ENCODE data around the gene IRAK3. TPM values are rescaled to one million over a fixed set of nuclear protein-coding genes. Genes with fewer than 3 reads are reported as not detected.
"Not testable (repeated sequence)": the region's sequence is repeated elsewhere in the genome, so short reads cannot be mapped to it uniquely, and the experiment has no call there.

Gene IRAK3
- total RNA-seq, 4 donors from 2014 or later, result 5.6 to 13.8 (median 6.7) TPM

DNA sequence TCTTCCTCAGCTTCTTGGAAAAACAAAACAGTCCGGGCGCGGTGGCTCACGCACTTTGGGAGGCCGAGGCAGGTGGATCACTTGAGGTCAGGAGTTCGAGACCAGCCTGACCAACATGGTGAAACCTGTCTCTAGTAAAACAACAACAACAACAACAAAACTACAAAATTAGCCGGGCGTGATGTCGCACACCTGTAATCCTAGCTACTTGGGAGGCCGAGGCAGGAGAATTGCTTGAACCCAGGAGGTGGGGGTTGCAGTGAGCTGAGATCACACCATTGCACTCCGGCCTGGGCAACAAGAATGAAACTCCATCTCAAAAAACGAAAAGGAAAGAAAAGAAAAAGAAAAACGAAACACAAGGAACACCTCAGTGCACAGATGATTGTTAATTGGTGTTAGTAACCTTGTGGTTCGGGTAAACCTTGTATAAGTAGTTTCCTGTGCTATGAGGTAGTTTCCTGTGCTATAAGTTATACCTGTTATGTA is 114.3 kb downstream of the IRAK3 start:
- H3K27me3 ChIP-seq; intact Hi-C loops (cut with DNase I; ENCODE audit: low total_unique reads); H3K36me3 ChIP-seq; H3K9me3 ChIP-seq; in situ Hi-C loops (cut with MboI; ENCODE audit: low pct_ligation_motif_present in 1 of 4, low pct_unique_long_range_greater_than_20kb in 1 of 4, low sequenced_read_pairs in 3 of 4): not testable (repeated sequence)
- H3K27ac ChIP-seq, result peak overlapping the region; percentile 86 to 94 (median 89)
- H3K4me1 ChIP-seq, result peaks cover 7 to 28% (median 11%) of the 10 kb centered on the region in 4 donors
- TF ChIP-seq POLR2AphosphoS5 (IDR thresholded peaks at IDR 0.05) (peak in 2 of 3 donors; percentile 13 to 53), POLR2A (IDR thresholded peaks at IDR 0.05) (peak; percentile 37)
- DNase-seq, result peak; percentile 10
- H3K4me3 ChIP-seq, result peak overlapping the region in 3 of 4 donors; percentile 62 to 73 (median 63)
- WGBS, 2 donors (ENCODE audit: low coverage in 1 of 2), result 34 to 35% methylated on average over 4 to 14 of the region's 14 CpGs

Other genes starting within 250 kb of the IRAK3 start
- gene LLPH, start 58.5 kb upstream of the IRAK3 start, total RNA-seq, result 1 to 10 TPM; 3.5 to 4.9 (median 3.9) TPM
- 100 to 1,000 TPM in 2 of 4 donors, 10 to 100 TPM in 2; 15.5 to 217 (median 98.8) TPM for gene TMBIM4, start 19.2 kb upstream of the IRAK3 start, total RNA-seq
- 10 to 100 TPM in 2 of 4 donors, 1 to 10 TPM in 2; 1.4 to 17.2 (median 9.8) TPM for gene HELB, start 113.3 kb downstream of the IRAK3 start, total RNA-seq